ENCODE data around the gene CFAP70. TPM values are rescaled to one million over a fixed set of nuclear protein-coding genes. Genes with fewer than 3 reads are reported as not detected.
"Not testable (repeated sequence)": the region's sequence is repeated elsewhere in the genome, so short reads cannot be mapped to it uniquely, and the experiment has no call there.

Gene CFAP70
- total RNA-seq, 2 experiments from 2014 or later: 0.51 to 0.59 TPM

DNA sequence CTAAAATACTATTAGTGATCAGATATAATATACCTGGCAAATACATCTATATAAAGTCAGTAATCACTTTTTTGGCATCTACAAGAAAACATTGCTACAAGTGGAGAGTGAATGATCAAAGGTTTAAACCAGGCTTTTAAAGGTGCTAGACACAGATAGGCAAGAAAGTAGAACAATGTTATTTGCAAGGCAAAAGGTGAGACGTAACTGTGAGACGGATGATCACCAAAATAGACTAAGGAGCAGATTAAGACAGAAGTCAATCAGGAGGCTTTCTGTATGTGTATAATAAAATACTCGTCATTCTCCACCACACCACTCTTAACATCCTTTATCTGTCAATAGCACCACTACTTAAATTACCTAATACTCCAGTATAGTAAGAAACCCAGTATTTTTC is 46.9 kb upstream of the CFAP70 start:
- intact Hi-C loops (cut with micrococcal nuclease): no loop called here
- Mint-ChIP-seq H3K27ac (no peak overlapping the region), H3K27me3 (no peaks in the 10 kb centered on the region), H3K4me3 (no peak overlapping the region), H3K9me3 (no peaks in the 10 kb centered on the region), H3K4me1 (ENCODE audit: low read depth) (peaks cover 53% of the 10 kb centered on the region), H3K36me3 (ENCODE audit: low read depth) (peaks cover 17% of the 10 kb centered on the region)
- no peak for DNase-seq
- CTCF ChIA-PET: no interaction called here
- POLR2A ChIA-PET: no interaction called here
- no peak for ATAC-seq
- TF ChIP-seq, protein P1, sequence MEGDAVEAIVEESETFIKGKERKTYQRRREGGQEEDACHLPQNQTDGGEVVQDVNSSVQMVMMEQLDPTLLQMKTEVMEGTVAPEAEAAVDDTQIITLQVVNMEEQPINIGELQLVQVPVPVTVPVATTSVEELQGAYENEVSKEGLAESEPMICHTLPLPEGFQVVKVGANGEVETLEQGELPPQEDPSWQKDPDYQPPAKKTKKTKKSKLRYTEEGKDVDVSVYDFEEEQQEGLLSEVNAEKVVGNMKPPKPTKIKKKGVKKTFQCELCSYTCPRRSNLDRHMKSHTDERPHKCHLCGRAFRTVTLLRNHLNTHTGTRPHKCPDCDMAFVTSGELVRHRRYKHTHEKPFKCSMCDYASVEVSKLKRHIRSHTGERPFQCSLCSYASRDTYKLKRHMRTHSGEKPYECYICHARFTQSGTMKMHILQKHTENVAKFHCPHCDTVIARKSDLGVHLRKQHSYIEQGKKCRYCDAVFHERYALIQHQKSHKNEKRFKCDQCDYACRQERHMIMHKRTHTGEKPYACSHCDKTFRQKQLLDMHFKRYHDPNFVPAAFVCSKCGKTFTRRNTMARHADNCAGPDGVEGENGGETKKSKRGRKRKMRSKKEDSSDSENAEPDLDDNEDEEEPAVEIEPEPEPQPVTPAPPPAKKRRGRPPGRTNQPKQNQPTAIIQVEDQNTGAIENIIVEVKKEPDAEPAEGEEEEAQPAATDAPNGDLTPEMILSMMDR (IDR thresholded peaks at IDR 0.05): no peak

DNA sequence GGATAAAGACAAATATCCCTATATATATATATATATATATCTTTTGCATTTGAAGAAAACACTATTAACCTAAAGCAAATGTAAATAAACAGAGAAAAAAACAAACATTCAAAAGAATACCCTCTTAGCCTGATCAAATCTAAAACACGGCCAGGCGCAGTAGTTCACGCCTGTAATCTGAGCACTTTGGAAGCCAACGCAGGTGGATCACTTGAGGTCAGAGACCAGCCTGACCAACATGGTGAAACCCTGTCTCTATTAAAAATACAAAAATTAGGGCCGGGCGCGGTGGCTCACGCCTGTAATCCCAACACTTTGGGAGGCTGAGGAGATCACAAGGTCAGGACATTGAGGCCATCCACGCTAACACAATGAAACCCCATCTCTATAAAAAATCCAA is 46.0 kb upstream of the CFAP70 start:
- H3K36me3 Mint-ChIP-seq (ENCODE audit: low read depth): peaks cover 12% of the 10 kb centered on the region
- TF ChIP-seq, protein P1 (IDR thresholded peaks at IDR 0.05): no peak
- CTCF ChIA-PET: no interaction called here
- ATAC-seq (no peak), DNase-seq (no peak)
- H3K9me3 Mint-ChIP-seq: no peaks in the 10 kb centered on the region
- H3K27ac Mint-ChIP-seq: no peak overlapping the region
- no peaks in the 10 kb centered on the region for H3K27me3 Mint-ChIP-seq
- no peak overlapping the region for H3K4me3 Mint-ChIP-seq
- intact Hi-C loops (cut with micrococcal nuclease): no loop called here
- H3K4me1 Mint-ChIP-seq (ENCODE audit: low read depth): peaks cover 48% of the 10 kb centered on the region
- POLR2A ChIA-PET: no interaction called here

DNA sequence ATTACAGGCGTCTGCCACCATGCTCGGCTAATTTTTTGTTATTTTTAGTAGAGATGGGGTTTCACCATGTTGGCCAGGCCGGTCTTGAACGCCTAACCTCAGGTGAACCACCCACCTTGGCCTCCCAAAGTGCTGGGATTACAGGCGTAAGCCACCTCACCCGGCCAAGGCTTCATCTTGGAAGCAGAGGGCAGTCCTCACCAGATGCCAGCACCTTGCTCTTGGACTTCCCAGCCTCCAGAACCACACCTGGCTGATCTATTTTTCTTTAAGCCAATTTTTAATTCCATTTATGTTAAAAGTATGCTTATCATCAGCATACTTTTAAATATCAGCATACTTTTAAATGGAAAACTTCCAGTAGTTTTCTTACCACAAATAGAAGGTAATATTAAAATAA is 43.0 kb upstream of the CFAP70 start:
- intact Hi-C loops (cut with micrococcal nuclease): no loop called here
- Mint-ChIP-seq H3K9me3 (no peaks in the 10 kb centered on the region), H3K4me1 (ENCODE audit: low read depth) (peaks cover 23% of the 10 kb centered on the region), H3K36me3 (ENCODE audit: low read depth) (peaks cover 12% of the 10 kb centered on the region), H3K4me3 (no peak overlapping the region), H3K27me3 (no peaks in the 10 kb centered on the region), H3K27ac (no peak overlapping the region)
- POLR2A ChIA-PET: interaction anchor here (1.0 kb wide), 1 partner anchor 12 kb away, joined by 3 read pairs; the partner anchor contains the start of gene ANXA7
- TF ChIP-seq, protein P1 (IDR thresholded peaks at IDR 0.05): no peak
- no peak for ATAC-seq
- CTCF ChIA-PET: interaction anchor here (1.1 kb wide), 1 partner anchor 9 kb away, joined by 3 read pairs; no protein-coding TSS in a partner anchor
- no peak for DNase-seq

DNA sequence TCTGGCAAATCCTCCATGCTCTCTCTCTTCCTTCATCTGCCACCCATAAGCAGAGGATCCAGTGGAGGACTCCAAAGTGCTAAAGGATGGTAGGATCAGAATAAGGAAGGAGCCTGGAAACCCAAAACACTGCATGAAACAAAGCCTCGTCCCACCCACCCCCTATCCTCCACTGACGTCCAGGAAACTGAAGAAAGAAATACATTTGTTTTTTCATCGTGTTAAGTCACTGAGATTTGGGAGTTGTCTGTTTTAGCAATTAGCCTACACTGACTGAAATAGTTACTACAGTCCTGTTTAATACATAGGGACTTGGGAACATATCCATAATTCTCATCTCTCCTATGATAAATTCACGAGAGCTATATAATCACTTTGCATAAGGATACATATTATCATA is 40.4 kb upstream of the CFAP70 start:
- TF ChIP-seq, protein P1 (IDR thresholded peaks at IDR 0.05): no peak
- H3K9me3 Mint-ChIP-seq: no peaks in the 10 kb centered on the region
- H3K4me3 Mint-ChIP-seq: no peak overlapping the region
- H3K36me3 Mint-ChIP-seq (ENCODE audit: low read depth): peaks cover 29% of the 10 kb centered on the region
- intact Hi-C loops (cut with micrococcal nuclease): no loop called here
- peaks cover 12% of the 10 kb centered on the region for H3K4me1 Mint-ChIP-seq (ENCODE audit: low read depth)
- H3K27me3 Mint-ChIP-seq: no peaks in the 10 kb centered on the region
- POLR2A ChIA-PET: no interaction called here
- no peak overlapping the region for H3K27ac Mint-ChIP-seq
- CTCF ChIA-PET: no interaction called here
- ATAC-seq: no peak
- no peak for DNase-seq

DNA sequence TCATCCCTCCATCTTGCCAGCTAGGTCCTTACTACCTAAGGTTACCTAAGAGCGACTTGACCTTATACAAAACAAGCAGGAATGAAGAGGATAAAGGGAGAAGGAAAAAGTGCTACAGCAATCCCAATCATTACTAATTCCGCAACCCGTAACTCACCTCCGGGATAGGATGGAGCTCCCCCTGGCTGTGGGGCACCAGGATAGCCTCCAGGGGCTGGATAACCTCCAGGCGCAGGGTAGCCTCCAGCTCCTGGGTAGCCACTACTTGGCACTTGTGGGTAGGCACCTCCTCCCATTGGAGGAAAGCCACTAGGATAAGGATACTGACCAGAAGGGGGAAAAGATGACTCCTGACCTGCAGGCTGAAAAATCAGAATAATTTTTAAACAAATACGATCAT is 39.4 kb upstream of the CFAP70 start:
- TF ChIP-seq, protein P1 (IDR thresholded peaks at IDR 0.05): peak; percentile 31

DNA sequence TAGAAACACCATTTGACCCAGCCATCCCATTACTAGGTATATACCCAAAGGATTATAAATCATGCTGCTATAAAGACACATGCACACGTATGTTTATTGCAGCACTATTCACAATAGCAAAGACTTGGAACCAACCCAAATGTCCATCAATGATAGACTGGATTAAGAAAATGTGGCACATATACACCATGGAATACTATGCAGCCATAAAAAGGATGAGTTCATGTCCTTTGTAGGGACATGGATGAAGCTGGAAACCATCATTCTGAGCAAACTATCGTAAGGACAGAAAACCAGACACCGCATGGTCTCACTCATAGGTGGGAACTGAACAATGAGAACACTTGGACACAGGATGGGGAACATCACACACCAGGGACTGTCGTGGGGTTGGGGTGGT is 35.7 kb upstream of the CFAP70 start:
- H3K4me1 Mint-ChIP-seq (ENCODE audit: low read depth); H3K27me3 Mint-ChIP-seq; DNase-seq; CTCF ChIA-PET; H3K27ac Mint-ChIP-seq; H3K4me3 Mint-ChIP-seq; intact Hi-C loops (cut with micrococcal nuclease); ATAC-seq; POLR2A ChIA-PET; H3K9me3 Mint-ChIP-seq: not testable (repeated sequence)
- peaks cover 55% of the 10 kb centered on the region for H3K36me3 Mint-ChIP-seq (ENCODE audit: low read depth)

More for the DNA sequence above, 39.4 kb upstream of the CFAP70 start:
- DNase-seq (no peak), ATAC-seq (no peak)
- Mint-ChIP-seq H3K9me3 (no peaks in the 10 kb centered on the region), H3K4me1 (ENCODE audit: low read depth) (peaks cover 5% of the 10 kb centered on the region), H3K27ac (no peak overlapping the region), H3K36me3 (ENCODE audit: low read depth) (peaks cover 35% of the 10 kb centered on the region), H3K27me3 (no peaks in the 10 kb centered on the region), H3K4me3 (no peak overlapping the region)
- POLR2A ChIA-PET: no interaction called here
- CTCF ChIA-PET: no interaction called here
- intact Hi-C loops (cut with micrococcal nuclease): no loop called here

Data from activated CD8-positive, alpha-beta T cell treated with anti-CD3 and anti-CD28 coated beads for 36 hours (primary cell).